ENCODE measurements around the gene DICER1.
"Not testable (repeated sequence)": the region's sequence is repeated elsewhere in the genome, so short reads cannot be mapped to it uniquely, and the experiment has no call there.

The DICER1 gene, protein sequence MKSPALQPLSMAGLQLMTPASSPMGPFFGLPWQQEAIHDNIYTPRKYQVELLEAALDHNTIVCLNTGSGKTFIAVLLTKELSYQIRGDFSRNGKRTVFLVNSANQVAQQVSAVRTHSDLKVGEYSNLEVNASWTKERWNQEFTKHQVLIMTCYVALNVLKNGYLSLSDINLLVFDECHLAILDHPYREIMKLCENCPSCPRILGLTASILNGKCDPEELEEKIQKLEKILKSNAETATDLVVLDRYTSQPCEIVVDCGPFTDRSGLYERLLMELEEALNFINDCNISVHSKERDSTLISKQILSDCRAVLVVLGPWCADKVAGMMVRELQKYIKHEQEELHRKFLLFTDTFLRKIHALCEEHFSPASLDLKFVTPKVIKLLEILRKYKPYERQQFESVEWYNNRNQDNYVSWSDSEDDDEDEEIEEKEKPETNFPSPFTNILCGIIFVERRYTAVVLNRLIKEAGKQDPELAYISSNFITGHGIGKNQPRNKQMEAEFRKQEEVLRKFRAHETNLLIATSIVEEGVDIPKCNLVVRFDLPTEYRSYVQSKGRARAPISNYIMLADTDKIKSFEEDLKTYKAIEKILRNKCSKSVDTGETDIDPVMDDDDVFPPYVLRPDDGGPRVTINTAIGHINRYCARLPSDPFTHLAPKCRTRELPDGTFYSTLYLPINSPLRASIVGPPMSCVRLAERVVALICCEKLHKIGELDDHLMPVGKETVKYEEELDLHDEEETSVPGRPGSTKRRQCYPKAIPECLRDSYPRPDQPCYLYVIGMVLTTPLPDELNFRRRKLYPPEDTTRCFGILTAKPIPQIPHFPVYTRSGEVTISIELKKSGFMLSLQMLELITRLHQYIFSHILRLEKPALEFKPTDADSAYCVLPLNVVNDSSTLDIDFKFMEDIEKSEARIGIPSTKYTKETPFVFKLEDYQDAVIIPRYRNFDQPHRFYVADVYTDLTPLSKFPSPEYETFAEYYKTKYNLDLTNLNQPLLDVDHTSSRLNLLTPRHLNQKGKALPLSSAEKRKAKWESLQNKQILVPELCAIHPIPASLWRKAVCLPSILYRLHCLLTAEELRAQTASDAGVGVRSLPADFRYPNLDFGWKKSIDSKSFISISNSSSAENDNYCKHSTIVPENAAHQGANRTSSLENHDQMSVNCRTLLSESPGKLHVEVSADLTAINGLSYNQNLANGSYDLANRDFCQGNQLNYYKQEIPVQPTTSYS (N-terminal part only)
- total RNA-seq = 220 to 270 reads per million in 2 donors

DNA sequence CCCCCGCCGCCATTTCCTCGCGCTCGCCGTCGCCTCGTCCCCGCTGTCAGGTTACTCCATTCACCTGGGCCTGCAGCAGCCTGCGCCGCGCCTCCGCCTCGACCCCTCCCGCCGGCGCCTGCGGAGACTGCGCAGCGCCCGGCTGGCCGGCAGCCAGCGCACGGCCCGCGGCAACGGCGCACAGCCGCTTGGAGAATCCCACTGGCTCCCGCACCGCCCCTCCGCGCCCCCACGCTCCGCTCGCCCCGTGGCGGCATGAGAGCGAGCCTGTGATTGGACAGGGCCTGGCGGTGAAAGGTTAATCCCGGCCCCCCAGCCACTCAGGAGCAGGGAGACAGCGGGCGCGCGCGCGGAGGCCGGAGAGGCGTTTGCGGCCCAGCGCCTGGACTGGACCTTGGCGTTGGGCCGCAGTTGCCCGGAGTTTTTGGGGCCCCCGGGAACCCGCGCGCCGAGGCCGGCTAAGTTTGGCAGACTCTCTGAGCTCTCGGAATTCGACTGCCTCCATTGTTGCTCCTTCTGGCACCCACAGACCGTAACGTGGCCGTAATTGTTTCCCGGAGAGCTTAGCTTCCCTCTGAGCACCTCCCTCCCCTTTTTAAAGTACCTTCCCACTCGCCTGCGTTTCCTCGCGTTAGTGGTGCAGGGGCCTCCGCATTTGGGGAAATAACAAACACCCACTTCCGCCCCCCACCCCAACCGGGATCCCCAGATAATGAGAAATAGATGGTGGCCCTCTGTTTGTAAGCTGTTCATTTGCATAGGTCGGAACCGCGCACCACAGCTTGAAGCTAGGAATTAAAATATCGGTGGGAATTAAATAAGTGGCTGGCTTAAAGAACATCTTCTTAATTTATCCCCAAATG lies at the start of gene DICER1:
TSS of gene DICER1 (minus strand) at position 203 of the 863 bp plus-strand sequence. CDS start 24,071 bp downstream, outside the sequence.
- DNase-seq = peak; percentile 83

GRCh38 chr14:95206534-95206933 lies 49.2 kb upstream of the DICER1 start:
- no peak for DNase-seq

DNA sequence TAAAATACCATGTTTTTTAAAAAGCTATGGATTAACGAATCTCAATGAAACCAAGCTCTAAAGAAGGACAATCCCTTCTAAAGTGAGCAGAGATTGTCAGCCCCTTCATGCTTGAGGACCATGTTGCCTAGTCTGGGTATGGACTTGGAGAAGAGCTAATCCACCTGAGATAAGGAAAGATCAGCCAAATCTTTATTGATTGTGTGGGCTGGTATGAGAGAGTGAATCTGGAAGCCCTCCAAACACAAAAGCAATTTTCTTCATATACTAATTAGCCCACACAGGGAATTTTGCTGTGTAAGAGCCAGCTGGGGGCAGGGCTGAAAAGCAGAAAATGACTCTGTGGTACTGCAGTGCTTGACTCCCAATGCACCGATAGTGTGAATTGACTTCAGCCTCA lies 47.4 kb upstream of the DICER1 start:
- no peak for DNase-seq

- DNase-seq = not testable (repeated sequence)
Observed at GRCh38 chr14:95201745-95202144, 44.4 kb upstream of the DICER1 start.

GRCh38 chr14:95200404-95200803 lies 43.1 kb upstream of the DICER1 start:
- DNase-seq = no peak

GRCh38 chr14:95199298-95199983 lies 42.1 kb upstream of the DICER1 start:
- DNase-seq = no peak

DNA sequence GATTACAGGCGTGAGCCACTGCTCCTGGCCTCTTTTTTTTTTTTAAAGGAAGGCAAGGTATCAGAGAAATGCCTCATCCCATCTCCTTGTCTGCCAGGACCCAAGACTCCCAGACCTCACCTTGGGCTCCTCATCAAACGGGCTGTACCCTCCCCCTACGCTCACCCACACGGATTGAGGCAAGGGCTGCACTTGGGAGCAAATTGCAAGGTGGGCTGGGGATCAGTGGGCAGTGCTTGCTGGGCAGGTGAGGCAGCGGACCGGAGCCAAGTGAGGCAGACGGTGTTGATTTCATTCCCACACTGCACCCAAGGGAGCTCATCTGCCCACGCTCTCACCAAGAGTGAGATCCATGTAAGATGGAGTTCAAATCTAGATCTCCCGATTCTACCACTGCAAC lies 41.0 kb upstream of the DICER1 start:
- no peak for DNase-seq

- DNase-seq = no peak
Observed at GRCh38 chr14:95197551-95197950, 40.2 kb upstream of the DICER1 start.

- DNase-seq = no peak
Observed at GRCh38 chr14:95196826-95197545, 39.7 kb upstream of the DICER1 start.

GRCh38 chr14:95196268-95196667 lies 38.9 kb upstream of the DICER1 start:
- no peak for DNase-seq

GRCh38 chr14:95195031-95195430 lies 37.7 kb upstream of the DICER1 start:
- DNase-seq = no peak

GRCh38 chr14:95193081-95193480 lies 35.8 kb upstream of the DICER1 start:
- no peak for DNase-seq

- DNase-seq = no peak
Observed at GRCh38 chr14:95192311-95192710, 35.0 kb upstream of the DICER1 start.

DNA sequence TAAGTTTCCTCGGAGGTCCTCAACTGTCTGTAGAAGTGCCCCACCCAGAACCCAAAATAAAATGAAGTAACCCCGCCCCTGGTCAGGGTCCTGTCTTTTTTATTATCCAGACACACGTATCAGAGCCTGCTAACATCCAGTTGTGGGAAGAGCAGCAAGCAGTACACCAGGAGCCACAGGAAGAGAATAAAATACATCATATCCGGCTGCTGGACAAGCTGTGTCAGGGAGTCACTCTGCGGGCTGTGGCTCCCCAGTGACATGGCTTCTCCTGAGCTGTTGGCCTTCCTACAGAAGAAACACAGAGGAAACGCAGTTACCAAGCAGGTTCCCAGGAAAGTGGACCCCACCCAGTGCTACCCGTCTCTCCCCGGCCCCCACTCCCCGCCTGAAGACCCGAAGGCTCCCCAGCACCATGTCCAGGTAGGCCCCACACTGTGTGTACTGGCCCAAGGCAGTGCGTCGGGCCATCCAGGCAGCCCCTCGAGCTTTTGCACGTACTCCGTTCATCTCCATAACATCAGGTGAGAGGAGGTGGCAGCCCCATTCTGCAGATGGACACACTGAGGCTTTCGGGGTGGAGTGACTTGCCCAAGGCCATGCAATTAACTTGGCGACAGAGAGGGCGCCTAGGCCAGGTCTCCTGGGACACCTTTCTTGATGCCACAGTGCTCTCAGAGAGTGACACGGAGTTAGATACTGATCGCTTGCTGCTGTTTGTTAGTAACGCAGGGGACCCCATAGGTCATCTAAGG lies 34.3 kb upstream of the DICER1 start:
- DNase-seq = no peak

DNA sequence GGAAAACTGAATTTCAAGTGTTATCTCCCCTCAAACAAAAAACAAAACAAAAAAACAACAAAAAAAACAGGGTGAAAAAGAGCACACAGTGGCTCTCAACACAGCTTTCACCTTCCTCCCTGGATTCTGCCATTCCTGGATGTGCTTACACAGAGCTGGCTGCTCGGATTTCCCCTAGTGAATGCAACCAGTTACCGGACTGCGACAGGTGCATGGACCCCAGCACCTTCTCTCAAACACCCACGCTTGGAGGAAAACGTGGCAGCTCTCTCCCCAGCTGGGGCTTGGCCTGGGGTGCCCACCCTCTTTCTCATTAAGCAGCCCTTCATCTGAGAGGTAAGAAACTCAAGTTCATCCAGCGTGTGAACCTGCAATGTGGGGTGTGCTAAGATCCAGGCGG lies 33.5 kb upstream of the DICER1 start:
- DNase-seq = no peak

- DNase-seq = no peak
Observed at GRCh38 chr14:95190346-95190840, 33.1 kb upstream of the DICER1 start.

DNA sequence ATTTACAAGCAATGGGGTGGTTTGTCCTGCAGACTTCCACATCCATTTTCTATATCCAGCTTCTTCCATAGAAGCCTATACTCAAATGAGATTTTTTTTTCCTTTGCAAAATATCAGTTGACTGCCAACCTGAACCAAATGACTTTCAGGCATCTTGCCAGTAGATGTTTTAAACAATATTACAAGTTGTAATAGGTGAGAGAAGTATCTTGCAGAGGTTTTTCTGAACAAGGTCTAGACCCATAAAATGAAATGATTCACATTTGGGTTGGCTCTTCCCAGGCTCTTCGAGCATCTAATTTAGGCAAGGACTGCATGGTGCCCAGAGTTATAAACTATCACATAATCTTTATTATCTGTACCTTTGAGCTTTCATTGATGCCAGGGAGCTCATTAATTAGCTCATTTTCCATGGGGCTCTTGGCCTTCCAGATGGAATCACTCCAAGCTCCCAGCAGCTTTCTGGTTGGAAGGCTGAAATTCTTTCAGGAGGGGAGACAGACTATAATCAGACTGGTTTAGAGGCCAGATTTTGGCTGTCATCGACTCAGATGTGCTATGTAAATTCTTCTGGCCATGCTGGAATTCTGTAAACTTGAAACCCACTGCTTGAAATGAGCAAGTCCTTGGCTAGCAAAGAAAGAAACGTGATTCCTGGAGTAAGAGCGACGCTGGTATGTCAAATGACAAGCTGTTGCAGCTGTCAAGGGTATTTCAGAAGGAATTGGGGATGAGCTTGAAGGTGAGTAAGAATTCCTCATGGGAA lies 32.2 kb upstream of the DICER1 start:
- no peak for DNase-seq

DNA sequence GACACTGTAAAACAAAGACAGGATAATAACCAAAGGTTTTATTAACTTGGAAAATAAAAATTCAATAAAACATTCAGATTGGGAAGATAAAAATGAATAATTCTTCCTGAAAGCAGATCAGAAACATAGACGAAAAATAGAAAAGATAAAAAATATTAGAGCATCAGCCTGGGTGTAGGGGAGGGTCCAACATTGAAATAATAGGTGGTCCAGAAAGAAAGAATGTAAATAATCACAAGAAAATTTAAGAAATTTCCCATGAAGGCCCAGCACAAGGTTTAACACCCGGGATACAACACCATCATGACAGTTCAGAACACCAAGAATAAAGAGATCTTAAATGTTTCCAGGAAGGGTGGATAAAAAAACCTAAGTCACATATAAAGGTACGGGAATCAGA lies 31.1 kb upstream of the DICER1 start:
- no peak for DNase-seq

All from activated gamma-delta T cell (primary cell).